HCT116 (cell line): ENCODE measurements around the gene LAGE3. TPM values are rescaled to one million over a fixed set of nuclear protein-coding genes. Genes with fewer than 3 reads are reported as not detected.
"Not testable (repeated sequence)": the region's sequence is repeated elsewhere in the genome, so short reads cannot be mapped to it uniquely, and the experiment has no call there.

Source experiments
- ATAC-seq: fragments of 200-7000 bp; cut with Tn5 transposase; 2 replicates; pipeline ENCODE4 v1.9.1; 2020; ENCODE audit warnings: mild to moderate bottlenecking, moderate library complexity
- BruUV-seq: library from RNA; stranded (reverse); fragments of 400-500 nt; replicated peaks from 2 replicates; lab custom pipeline; 2021; lab: Mats Ljungman, UMichigan
- CTCF ChIA-PET: fragments of 300-600 bp; sonication (Branson Sonifier 250); formaldehyde crosslinking; loops from one replicate; lab custom pipeline; 2021; ENCODE audit warnings: antibody characterized with exemption; lab: Charles Lee
- POLR2A ChIA-PET: fragments of 300-600, 350-600 bp; sonication (Branson Sonifier 250); formaldehyde crosslinking; loops from one replicate; lab custom pipeline; 2021; ENCODE audit warnings: antibody characterized with exemption; lab: Charles Lee
- RAD21 ChIA-PET, 2 experiments: fragments of 300-600 bp; sonication (Branson Sonifier 250); formaldehyde crosslinking; loops; one replicate each; lab custom pipeline; 2023; ENCODE audit warnings: low total read pairs in 2 of 2; ENCODE audit not compliant: uncharacterized antibody in 2 of 2, unreplicated experiment in 2 of 2, low non-redundant PET in 1 of 2; lab: Charles Lee
- DNase-seq: peaks from one replicate; pipeline ENCODE4 v3.0.0-alpha.2; 2010; ENCODE audit warnings: low read depth, low spot score
- H2AFZ ChIP-seq: fragments of 200-600 bp; shearing (Covaris generic), sonication (generic); 2 replicates; pipeline ENCODE4 v1.6.1; 2017; ENCODE audit warnings: low read depth, mixed run types, mixed read lengths, antibody characterized with exemption, low read length; ENCODE audit not compliant: poor library complexity, severe bottlenecking
- H3K27ac ChIP-seq: 2 replicates; pipeline ENCODE4 v1.5.1; 2012; ENCODE audit warnings: low read depth, low read length
- H3K27me3 ChIP-seq: fragments of 200-600 bp; sonication (generic); 2 replicates; pipeline ENCODE4 v1.6.1; 2016; ENCODE audit warnings: mixed run types, low read length, mixed read lengths; ENCODE audit not compliant: insufficient read depth
- H3K36me3 ChIP-seq, 2 experiments: fragments of 200-500 bp in 1 of 2; fragments of 200-600 bp in 1 of 2; sonication (Bioruptor generic) in 1 of 2; sonication (generic) in 1 of 2; 2 replicates each; pipeline versions ENCODE4 v1.5.1 to v1.6.1; 2014 to 2016; ENCODE audit warnings: low read length in 2 of 2, inconsistent platforms in 1 of 2, mixed read lengths in 1 of 2, mixed run types in 1 of 2; ENCODE audit not compliant: insufficient read depth in 2 of 2, control insufficient read depth in 1 of 2
- H3K4me1 ChIP-seq, 2 experiments: fragments of 200-600 bp in 1 of 2; sonication (generic) in 1 of 2; 2 replicates each; pipeline versions ENCODE4 v1.5.1 to v1.6.1; 2012 to 2017; ENCODE audit warnings: low read length in 2 of 2, inconsistent platforms in 1 of 2, mild to moderate bottlenecking in 1 of 2, mixed read lengths in 1 of 2, mixed run types in 1 of 2, moderate library complexity in 1 of 2; ENCODE audit not compliant: insufficient read depth in 2 of 2, control insufficient read depth in 1 of 2
- H3K4me2 ChIP-seq: fragments of 200-600 bp; sonication (generic); 2 replicates; pipeline ENCODE4 v1.6.1; 2017; ENCODE audit warnings: mixed run types, low read length, mixed read lengths
- H3K4me3 ChIP-seq, 2 experiments: fragments of 200-600 bp in 1 of 2; sonication (generic) in 1 of 2; replicated peaks in 1 of 2; 2 replicates each; pipeline ENCODE4 v1.5.1; 2011 to 2016; ENCODE audit warnings: low read length in 2 of 2, control low read depth in 1 of 2, low read depth in 1 of 2, mild to moderate bottlenecking in 1 of 2, mixed read lengths in 1 of 2, mixed run types in 1 of 2
- H3K79me2 ChIP-seq: fragments of 200-600 bp; sonication (generic); 2 replicates; pipeline ENCODE4 v1.6.1; 2017; ENCODE audit warnings: mild to moderate bottlenecking, mixed run types, low read length, moderate library complexity, mixed read lengths; ENCODE audit not compliant: insufficient read depth
- H3K9ac ChIP-seq: fragments of 200-600 bp; sonication (generic); 2 replicates; pipeline ENCODE4 v1.6.1; 2016; ENCODE audit warnings: low read length, mixed read lengths
- H3K9me2 ChIP-seq: fragments of 200-600 bp; sonication (generic), shearing (Covaris generic); 2 replicates; pipeline ENCODE4 v1.6.1; 2017; ENCODE audit warnings: mixed run types, mild to moderate bottlenecking, moderate library complexity; ENCODE audit not compliant: insufficient read depth
- H3K9me3 ChIP-seq, 2 experiments: fragments of 200-500 bp in 1 of 2; fragments of 200-600 bp in 1 of 2; sonication (Bioruptor generic) in 1 of 2; sonication (generic) in 1 of 2; 2 replicates each; pipeline ENCODE4 v1.6.1; 2014 to 2017; ENCODE audit warnings: low read length in 2 of 2, mixed read lengths in 2 of 2, inconsistent platforms in 1 of 2, low read depth in 1 of 2, mild to moderate bottlenecking in 1 of 2, mixed run types in 1 of 2, moderate library complexity in 1 of 2; ENCODE audit not compliant: control insufficient read depth in 1 of 2, insufficient read depth in 1 of 2
- H4K20me1 ChIP-seq: fragments of 200-600 bp; sonication (generic), shearing (Covaris generic); 2 replicates; pipeline ENCODE4 v1.6.1; 2017; ENCODE audit warnings: mixed run types, mild to moderate bottlenecking, moderate library complexity; ENCODE audit not compliant: insufficient read depth
- EZH2 ChIP-seq: fragments of 200-600 bp; sonication (generic); IDR thresholded peaks from 2 replicates; pipeline ENCODE4 v1.6.1; 2017; ENCODE audit warnings: antibody characterized with exemption, mixed run types
- EZH2phosphoT487 ChIP-seq: fragments of 200-600 bp; IDR thresholded peaks from 2 replicates; pipeline ENCODE4 v1.6.1; 2018; ENCODE audit warnings: antibody characterized with exemption, borderline replicate concordance
- JUND ChIP-seq: IDR thresholded peaks from 2 replicates; pipeline ENCODE4 v1.6.1; 2012
- POLR2AphosphoS5 ChIP-seq: IDR thresholded peaks from 2 replicates; pipeline ENCODE4 v1.6.1; 2011; ENCODE audit warnings: mild to moderate bottlenecking, low read depth, low read length, moderate library complexity
- SIN3A ChIP-seq: IDR thresholded peaks from 2 replicates; pipeline ENCODE4 v1.6.1; 2012; ENCODE audit warnings: low read depth
- ZFX ChIP-seq: fragments of 450-650 bp; IDR thresholded peaks from 2 replicates; pipeline ENCODE4 v1.6.1; 2017
- ZNF274 ChIP-seq: fragments of 200-500 bp; sonication (Bioruptor generic); IDR thresholded peaks from 2 replicates; pipeline ENCODE4 v1.6.1; 2014; ENCODE audit warnings: mild to moderate bottlenecking, low read depth, low read length, inconsistent platforms
- intact Hi-C: fragments of 100-400 bp; cut with micrococcal nuclease; formaldehyde crosslinking; loops from 2 replicates; pipeline ENCODE4 v1.10.0; 2022
- total RNA-seq: library from RNA; stranded (reverse); gene quantifications from one replicate; pipeline ENCODE4 v1.2.1, GENCODE V29; 2021; ENCODE audit not compliant: unreplicated experiment
- TF ChIP-seq, protein P1 (sequence below): IDR thresholded peaks from 2 replicates; pipeline ENCODE4 v1.6.1; 2012

LAGE3 gene
- total RNA-seq, 1 experiment from 2014 or later: 42.8 TPM

DNA sequence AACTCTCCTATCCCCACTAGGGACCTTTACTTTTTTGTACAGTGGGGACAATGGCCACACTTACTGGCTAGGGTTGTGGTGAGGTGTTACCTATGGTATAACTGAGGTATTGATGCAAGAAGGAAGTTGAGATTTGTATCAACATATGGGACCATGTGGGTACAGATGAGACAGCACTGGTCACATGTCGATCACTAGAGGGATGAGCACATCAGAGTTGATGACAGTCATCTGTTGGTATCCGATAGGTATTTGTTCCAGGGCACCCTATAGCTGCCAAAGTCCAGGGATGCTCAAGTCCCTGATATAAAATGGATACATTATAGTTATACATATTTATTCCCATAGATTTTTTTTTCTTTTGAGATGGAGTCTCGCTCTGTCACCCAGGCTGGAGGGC, 23.9 kb upstream of the LAGE3 start (continued):
- TF ChIP-seq SIN3A: no peak
- no peak for TF ChIP-seq EZH2phosphoT487
- no peak for TF ChIP-seq ZFX
- TF ChIP-seq, protein P1, sequence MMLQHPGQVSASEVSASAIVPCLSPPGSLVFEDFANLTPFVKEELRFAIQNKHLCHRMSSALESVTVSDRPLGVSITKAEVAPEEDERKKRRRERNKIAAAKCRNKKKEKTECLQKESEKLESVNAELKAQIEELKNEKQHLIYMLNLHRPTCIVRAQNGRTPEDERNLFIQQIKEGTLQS: no peak
- no peak for TF ChIP-seq ZNF274
- TF ChIP-seq EZH2: no peak
- no peak for TF ChIP-seq POLR2AphosphoS5

DNA sequence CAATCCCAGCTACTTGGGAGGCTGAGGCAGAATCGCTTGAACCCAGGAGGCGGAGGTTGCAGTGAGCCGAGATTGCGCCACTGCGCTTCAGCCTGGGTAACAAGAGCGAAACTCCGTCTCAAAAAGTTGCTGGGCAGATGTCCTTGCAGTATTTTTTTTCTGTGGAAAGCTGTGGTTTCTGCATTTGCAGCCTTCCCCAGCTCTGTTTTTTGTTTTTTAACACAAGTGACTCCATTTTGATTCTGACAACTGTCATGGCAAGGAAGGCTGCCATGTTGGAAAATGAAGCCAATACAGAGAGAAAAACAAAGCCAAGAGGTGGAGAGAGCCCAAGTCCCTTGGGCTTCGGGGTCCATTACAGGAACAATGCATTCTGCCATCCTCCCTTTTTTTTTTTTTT, 23.0 kb upstream of the LAGE3 start:
- Histone ChIP-seq H2AFZ (no peak overlapping the region), H3K9ac (no peak overlapping the region), H4K20me1 (no peaks in the 10 kb centered on the region), H3K4me2 (no peak overlapping the region), H3K4me3 (no peak overlapping the region), H3K36me3 (no peaks in the 10 kb centered on the region), H3K27me3 (no peaks in the 10 kb centered on the region), H3K79me2 (no peaks in the 10 kb centered on the region), H3K4me1 (peaks cover 0 to 5% of the 10 kb centered on the region in 2 experiments; a peak in 1 of 4 replicates), H3K9me3 (no peaks in the 10 kb centered on the region), H3K9me2 (no peaks in the 10 kb centered on the region), H3K27ac (no peak overlapping the region)
- ATAC-seq (no peak), DNase-seq (no peak)
- POLR2A ChIA-PET: no interaction called here
- TF ChIP-seq SIN3A (no peak), JUND (no peak)
- intact Hi-C loops: no loop called here
- no TSS peak for BruUV-seq
- CTCF ChIA-PET: no interaction called here
- RAD21 ChIA-PET: no interaction called here

DNA sequence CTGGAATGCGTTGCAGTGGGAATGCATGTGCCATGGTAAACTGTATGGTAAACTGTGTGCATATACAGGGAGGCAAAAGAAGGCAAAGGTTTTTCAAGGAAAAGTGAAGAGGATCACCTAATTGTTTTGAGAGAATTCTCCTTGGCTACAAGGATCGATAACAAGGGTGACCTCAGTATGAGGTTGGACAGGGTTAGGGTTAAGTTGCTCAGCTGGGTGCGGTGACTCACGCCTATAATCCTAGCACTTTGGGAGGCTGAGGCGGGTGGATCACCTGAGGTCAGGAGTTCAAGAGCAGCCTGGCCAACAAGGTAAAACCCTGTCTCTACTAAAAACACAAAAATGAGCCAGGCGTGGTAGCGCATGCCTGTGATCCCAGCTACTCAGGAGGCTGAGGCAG, 22.3 kb upstream of the LAGE3 start:
- H3K9me2 ChIP-seq, POLR2A ChIA-PET, RAD21 ChIA-PET, H3K79me2 ChIP-seq, H2AFZ ChIP-seq, H3K4me1 ChIP-seq, H3K27ac ChIP-seq, H3K4me3 ChIP-seq, H3K9ac ChIP-seq, H3K36me3 ChIP-seq, intact Hi-C loops, H3K4me2 ChIP-seq, BruUV-seq, H4K20me1 ChIP-seq, H3K9me3 ChIP-seq, H3K27me3 ChIP-seq, DNase-seq, ATAC-seq, CTCF ChIA-PET: not testable (repeated sequence)

DNA sequence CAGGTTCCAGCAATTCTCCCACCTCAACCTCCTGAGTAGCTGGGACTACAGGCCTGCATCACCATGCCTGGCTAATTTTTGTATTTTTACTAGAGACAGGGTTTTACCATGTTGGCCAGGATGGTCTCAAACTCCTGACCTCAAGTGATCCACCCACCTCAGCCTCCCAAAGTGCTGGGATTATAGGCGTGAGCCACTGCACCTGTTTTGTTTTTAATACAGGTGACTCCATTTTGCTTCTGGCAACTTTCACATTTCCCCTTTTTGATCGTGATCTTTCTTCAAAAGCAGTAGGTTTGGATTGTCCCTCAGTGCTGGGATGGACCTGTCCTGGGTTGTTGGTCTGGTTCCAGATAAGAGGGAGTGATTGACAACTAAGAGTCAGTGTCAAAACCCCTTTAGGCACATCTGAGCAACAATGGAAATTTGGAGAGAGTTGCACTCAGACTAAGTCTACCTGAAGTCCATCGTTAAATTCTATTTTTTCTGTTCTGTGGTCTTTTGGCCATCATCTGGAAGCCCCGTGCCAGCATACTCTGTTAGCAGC, 17.6 kb upstream of the LAGE3 start:
- BruUV-seq, H3K36me3 ChIP-seq, H3K9ac ChIP-seq, H3K4me2 ChIP-seq, H3K27me3 ChIP-seq, H3K4me3 ChIP-seq, H3K27ac ChIP-seq, H3K9me3 ChIP-seq, POLR2A ChIA-PET, RAD21 ChIA-PET, H3K4me1 ChIP-seq, DNase-seq, H4K20me1 ChIP-seq, H2AFZ ChIP-seq, intact Hi-C loops, H3K9me2 ChIP-seq, H3K79me2 ChIP-seq, ATAC-seq: not testable (repeated sequence)
- CTCF ChIA-PET: interaction anchor here (0.6 kb wide), 1 partner anchor 587 kb away, joined by 4 read pairs; no protein-coding TSS in a partner anchor
